Natural killer cell (primary cell): ENCODE measurements around the gene COL1A1. TPM values are rescaled to one million over a fixed set of nuclear protein-coding genes. Genes with fewer than 3 reads are reported as not detected.

Experiments used
- ATAC-seq, 3 donors: fragments of 150-1000 bp in 2 of 3; fragments of 200-7000 bp in 1 of 3; cut with Tn5 transposase; 1 replicate in 1 of 3; 2 replicates in 2 of 3; pipeline ENCODE4 v1.10.0; 2021; ENCODE audit warnings: mild to moderate bottlenecking in 2 of 3, moderate library complexity in 2 of 3
- DNase-seq, 2 donors: peaks; one replicate each; pipeline versions ENCODE4 v3.0.0 to v3.0.0-alpha.2; 2013 to 2021; ENCODE audit warnings: mixed read lengths in 1 of 2
- H3K27ac ChIP-seq: one replicate; pipeline ENCODE4 v1.5.1; 2013; ENCODE audit warnings: mild to moderate bottlenecking, low read length
- H3K27me3 ChIP-seq: one replicate; pipeline ENCODE4 v1.6.1; 2013; ENCODE audit warnings: low read length; ENCODE audit not compliant: control insufficient read depth, insufficient read depth
- H3K36me3 ChIP-seq: one replicate; pipeline ENCODE4 v1.6.1; 2013; ENCODE audit warnings: low read length; ENCODE audit not compliant: control insufficient read depth, insufficient read depth
- H3K4me1 ChIP-seq: one replicate; pipeline ENCODE4 v1.6.1; 2013; ENCODE audit warnings: low read length; ENCODE audit not compliant: control insufficient read depth, insufficient read depth
- H3K4me3 ChIP-seq: one replicate; pipeline ENCODE4 v1.5.1; 2013; ENCODE audit warnings: low read length
- H3K9me3 ChIP-seq: one replicate; pipeline ENCODE4 v1.6.1; 2013; ENCODE audit warnings: low read length; ENCODE audit not compliant: control insufficient read depth, insufficient read depth
- H3K27ac Mint-ChIP-seq, 2 donors: one replicate each; pipeline ENCODE4 v1.8.0; 2022; ENCODE audit warnings: mild to moderate bottlenecking in 2 of 2, mixed read lengths in 2 of 2, moderate library complexity in 1 of 2
- H3K27me3 Mint-ChIP-seq, 2 donors: one replicate each; pipeline ENCODE4 v1.8.0; 2022; ENCODE audit warnings: low read depth in 2 of 2, mixed read lengths in 2 of 2
- H3K36me3 Mint-ChIP-seq: one replicate; pipeline ENCODE4 v1.8.0; 2022; ENCODE audit warnings: mixed read lengths
- H3K4me1 Mint-ChIP-seq, 2 donors: one replicate each; pipeline ENCODE4 v1.8.0; 2022; ENCODE audit warnings: mixed read lengths in 2 of 2
- H3K4me3 Mint-ChIP-seq: one replicate; pipeline ENCODE4 v1.8.0; 2022; ENCODE audit warnings: mild to moderate bottlenecking, moderate library complexity, mixed read lengths
- H3K9me3 Mint-ChIP-seq, 2 donors: one replicate each; pipeline ENCODE4 v1.8.0; 2022; ENCODE audit warnings: mixed read lengths in 2 of 2
- CTCF ChIP-seq: fragments of 200-600 bp; IDR thresholded peaks from one replicate; pipeline ENCODE4 v1.8.0; 2022; ENCODE audit warnings: antibody characterized with exemption
- WGBS: methylation state at CpG from one replicate; pipeline ENCODE4 v1.1.7; 2013; ENCODE audit warnings: missing lambda C conversion rate; ENCODE audit not compliant: insufficient coverage; 5-methylcytosine and 5-hydroxymethylcytosine counted together
- intact Hi-C: fragments of 100-400 bp; cut with micrococcal nuclease; formaldehyde crosslinking; loops from one replicate; pipeline ENCODE4 v1.14.2; 2022
- total RNA-seq, 4 donors: library from RNA; stranded (reverse); fragments of 120-200 nt in 1 of 4; gene quantifications; one replicate each; pipeline versions ENCODE4 v1.2.3 to v1.2.4, GENCODE V29; 2013 to 2022

The COL1A1 gene
- total RNA-seq, 3 donors from 2014 or later (not counting 1 experiment from before 2014, with no cell fraction given) = 2.3 to 7.5 (median 2.6) TPM

GRCh38 chr17:50149091-50149416 lies 52.4 kb downstream of the COL1A1 start:
- Mint-ChIP-seq H3K4me3 (peak overlapping the region; percentile 97), H3K36me3 (no peaks in the 10 kb centered on the region), H3K27ac (peak overlapping the region; percentile 91 to 98), H3K27me3 (no peaks in the 10 kb centered on the region), H3K9me3 (no peaks in the 10 kb centered on the region), H3K4me1 (peaks cover 48 to 61% of the 10 kb centered on the region in 2 donors)
- H3K9me3 ChIP-seq = no peaks in the 10 kb centered on the region
- peaks cover 68% of the 10 kb centered on the region for H3K4me1 ChIP-seq
- no peak for TF ChIP-seq CTCF
- H3K27me3 ChIP-seq = no peaks in the 10 kb centered on the region
- DNase-seq = no peak
- intact Hi-C loops = no loop called here
- H3K4me3 ChIP-seq = peak overlapping the region; percentile 85
- ATAC-seq = no peak
- peak overlapping the region; percentile 62 for H3K27ac ChIP-seq
- H3K36me3 ChIP-seq = peaks cover 15% of the 10 kb centered on the region
- WGBS = under 1% methylated on average over 30 of the region's 30 CpGs

DNA sequence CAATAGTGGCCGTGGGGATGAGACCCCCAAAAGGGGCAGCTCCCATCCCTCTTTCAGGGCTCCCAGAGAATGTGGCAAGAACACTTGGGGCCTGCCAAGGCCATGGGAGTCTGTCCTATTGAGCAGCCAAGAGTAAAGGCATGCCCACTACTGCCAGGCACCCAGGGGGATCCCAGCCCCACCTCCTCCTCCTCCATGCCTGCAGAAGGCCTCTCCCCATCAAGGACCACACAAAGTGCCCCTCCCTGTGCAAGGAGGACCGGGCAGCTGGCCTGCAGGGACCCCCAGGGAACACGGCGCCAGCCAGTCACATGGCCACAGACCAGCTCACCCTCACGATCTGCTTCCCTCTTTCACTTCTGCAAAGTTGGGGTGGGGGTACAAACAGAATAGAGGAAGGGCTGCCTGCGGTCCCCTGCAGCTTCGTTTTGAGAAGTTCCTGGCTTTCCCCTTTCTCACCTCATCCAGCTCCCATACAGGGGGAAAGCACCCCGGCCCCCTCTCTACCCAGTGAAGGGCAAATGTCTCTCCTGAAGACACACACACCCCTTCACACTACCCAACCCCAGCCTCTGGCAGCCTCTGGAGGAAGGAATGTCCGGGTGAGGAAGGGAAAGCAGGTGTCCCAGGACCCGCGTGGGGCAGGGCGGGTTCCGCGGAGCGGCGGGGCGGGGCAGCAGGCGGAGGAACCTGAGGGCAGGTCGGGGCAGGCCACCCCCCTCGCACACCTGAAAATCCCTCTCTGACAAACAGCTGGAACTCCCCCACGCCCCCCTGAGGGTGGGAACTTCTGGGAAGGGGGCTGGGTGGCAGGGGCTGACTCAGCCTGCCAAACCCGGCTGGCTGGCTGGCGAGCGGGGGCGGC lies 53.0 kb downstream of the COL1A1 start:
- H3K27ac ChIP-seq = peak overlapping the region; percentile 62
- no peaks in the 10 kb centered on the region for H3K27me3 Mint-ChIP-seq
- peak overlapping the region; percentile 97 for H3K4me3 Mint-ChIP-seq
- DNase-seq (peak; percentile 43 to 78), ATAC-seq (peak in 2 of 3 donors; percentile 6 to 28)
- peak overlapping the region; percentile 85 for H3K4me3 ChIP-seq
- H3K27me3 ChIP-seq = no peaks in the 10 kb centered on the region
- peak overlapping the region; percentile 91 to 98 for H3K27ac Mint-ChIP-seq
- no peaks in the 10 kb centered on the region for H3K9me3 ChIP-seq
- 0% methylated on average over 21 of the region's 25 CpGs for WGBS
- H3K4me1 Mint-ChIP-seq = peaks cover 54 to 67% of the 10 kb centered on the region in 2 donors
- H3K36me3 ChIP-seq = peaks cover 21% of the 10 kb centered on the region
- H3K36me3 Mint-ChIP-seq = no peaks in the 10 kb centered on the region
- no peak for TF ChIP-seq CTCF
- H3K9me3 Mint-ChIP-seq = no peaks in the 10 kb centered on the region
- intact Hi-C loops = no loop called here
- H3K4me1 ChIP-seq = peaks cover 72% of the 10 kb centered on the region

DNA sequence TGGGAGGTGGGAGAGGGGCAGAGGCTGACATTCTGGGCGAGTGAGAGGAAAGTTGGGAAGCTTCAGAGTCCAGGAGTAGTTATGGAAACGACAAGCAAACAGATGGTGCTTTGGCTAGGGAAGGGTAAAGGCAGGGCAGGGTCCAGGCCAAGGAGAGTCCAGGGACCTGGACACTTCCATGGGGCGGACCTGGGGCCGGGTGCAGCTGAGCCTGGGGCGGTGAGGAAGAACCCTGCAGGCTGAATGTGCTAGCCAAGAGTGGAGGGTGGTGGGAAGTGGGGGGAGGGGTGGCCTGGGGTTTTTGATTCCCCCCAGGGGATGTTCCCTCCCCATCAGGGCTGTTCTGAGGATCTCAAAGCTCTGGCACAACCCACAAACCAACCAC lies 53.6 kb downstream of the COL1A1 start:
- no peaks in the 10 kb centered on the region for H3K27me3 Mint-ChIP-seq
- Histone ChIP-seq H3K27me3 (no peaks in the 10 kb centered on the region), H3K36me3 (peaks cover 25% of the 10 kb centered on the region), H3K9me3 (no peaks in the 10 kb centered on the region), H3K4me3 (peak overlapping the region; percentile 85), H3K27ac (peak overlapping the region; percentile 62), H3K4me1 (peaks cover 75% of the 10 kb centered on the region)
- H3K9me3 Mint-ChIP-seq = no peaks in the 10 kb centered on the region
- peak in 1 of 2 donors; percentile 27 for DNase-seq
- no peak for ATAC-seq
- intact Hi-C loops = no loop called here
- H3K4me3 Mint-ChIP-seq = peak overlapping the region; percentile 97
- H3K4me1 Mint-ChIP-seq = peaks cover 60 to 73% of the 10 kb centered on the region in 2 donors
- WGBS = 14% methylated on average over 5 of the region's 5 CpGs
- peak overlapping the region; percentile 91 to 98 for H3K27ac Mint-ChIP-seq
- TF ChIP-seq CTCF = no peak
- no peaks in the 10 kb centered on the region for H3K36me3 Mint-ChIP-seq
